HUES64 (cell line): ENCODE measurements around the gene OGN. TPM values are rescaled to one million over a fixed set of nuclear protein-coding genes. Genes with fewer than 3 reads are reported as not detected.

Experiments used
- H3K27ac ChIP-seq: 2 replicates; pipeline ENCODE4 v1.7.0; 2013; ENCODE audit warnings: low read depth, low read length, inconsistent platforms
- H3K27me3 ChIP-seq: 2 replicates; pipeline ENCODE4 v1.6.1; 2013; ENCODE audit warnings: mild to moderate bottlenecking, low read length; ENCODE audit not compliant: insufficient read depth
- H3K36me3 ChIP-seq: 2 replicates; pipeline ENCODE4 v1.6.1; 2013; ENCODE audit warnings: mild to moderate bottlenecking, low read length; ENCODE audit not compliant: insufficient read depth
- H3K4me1 ChIP-seq: 2 replicates; pipeline ENCODE4 v1.6.1; 2013; ENCODE audit warnings: mild to moderate bottlenecking, low read length, moderate library complexity; ENCODE audit not compliant: insufficient read depth
- H3K4me3 ChIP-seq: 2 replicates; pipeline ENCODE4 v1.5.1; 2013; ENCODE audit warnings: mild to moderate bottlenecking, low read length, moderate library complexity
- H3K9ac ChIP-seq: 2 replicates; pipeline ENCODE4 v1.6.1; 2013; ENCODE audit warnings: mild to moderate bottlenecking, low read depth, low read length
- H3K9me3 ChIP-seq: 2 replicates; pipeline ENCODE4 v1.6.1; 2013; ENCODE audit warnings: low read depth, low read length; ENCODE audit not compliant: insufficient read depth
- WGBS: fragments of 150-250, 120-280 bp; methylation state at CpG from one replicate; pipeline ENCODE4 v1.1.7; 2013; ENCODE audit warnings: missing lambda C conversion rate; 5-methylcytosine and 5-hydroxymethylcytosine counted together
- polyA plus RNA-seq, 2 experiments: library from polyadenylated mRNA; stranded (reverse); fragments of 50-300 nt; gene quantifications; one replicate each; pipeline ENCODE4 v1.2.3, GENCODE V29; 2013

OGN gene, protein sequence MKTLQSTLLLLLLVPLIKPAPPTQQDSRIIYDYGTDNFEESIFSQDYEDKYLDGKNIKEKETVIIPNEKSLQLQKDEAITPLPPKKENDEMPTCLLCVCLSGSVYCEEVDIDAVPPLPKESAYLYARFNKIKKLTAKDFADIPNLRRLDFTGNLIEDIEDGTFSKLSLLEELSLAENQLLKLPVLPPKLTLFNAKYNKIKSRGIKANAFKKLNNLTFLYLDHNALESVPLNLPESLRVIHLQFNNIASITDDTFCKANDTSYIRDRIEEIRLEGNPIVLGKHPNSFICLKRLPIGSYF
- polyA plus RNA-seq (2013, experiment 1 of 2), result not detected
- not detected for polyA plus RNA-seq (2013, experiment 2 of 2)

GRCh38 chr9:92404042-92404836 is at the start of gene OGN:
TSS of gene OGN (minus strand) at chr9:92404578. CDS start at chr9:92403407, 1,171 bp downstream.
- no peaks in the 10 kb centered on the region for H3K9me3 ChIP-seq
- H3K9ac ChIP-seq, result no peak within 1 kb of the TSS
- H3K27ac ChIP-seq, result no peak within 1 kb of the TSS
- H3K4me3 ChIP-seq, result no peak within 1 kb of the TSS
- H3K4me1 ChIP-seq, result no peaks in the 10 kb centered on the region
- 97% methylated on average over 4 of the region's 5 CpGs for WGBS
- H3K36me3 ChIP-seq, result no peaks in the 10 kb centered on the region
- no peaks in the 10 kb centered on the region for H3K27me3 ChIP-seq

DNA sequence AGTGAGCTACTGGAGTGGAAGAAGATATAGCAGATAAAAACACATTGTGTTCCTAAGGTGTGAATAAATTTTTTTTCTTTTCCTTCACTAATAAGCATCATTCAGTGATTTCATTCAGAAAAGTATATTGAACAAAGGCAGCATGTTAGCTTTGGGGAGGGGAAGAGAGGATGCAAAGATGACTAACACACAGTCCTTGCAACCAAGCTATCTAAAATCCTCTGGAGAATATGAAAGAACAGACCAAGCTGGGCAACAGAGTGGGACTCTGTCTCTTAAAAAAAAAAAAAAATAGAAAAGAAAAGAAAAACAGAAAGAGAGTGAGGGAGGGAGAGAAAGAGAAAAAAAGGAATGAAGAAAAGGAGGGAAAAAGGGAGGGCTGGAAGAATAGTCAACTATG is 42.2 kb upstream of the OGN start:
- Histone ChIP-seq H3K27me3 (no peaks in the 10 kb centered on the region), H3K36me3 (no peaks in the 10 kb centered on the region), H3K9ac (no peak overlapping the region), H3K9me3 (no peaks in the 10 kb centered on the region), H3K27ac (no peak overlapping the region), H3K4me1 (peaks cover 10% of the 10 kb centered on the region), H3K4me3 (no peak overlapping the region)

DNA sequence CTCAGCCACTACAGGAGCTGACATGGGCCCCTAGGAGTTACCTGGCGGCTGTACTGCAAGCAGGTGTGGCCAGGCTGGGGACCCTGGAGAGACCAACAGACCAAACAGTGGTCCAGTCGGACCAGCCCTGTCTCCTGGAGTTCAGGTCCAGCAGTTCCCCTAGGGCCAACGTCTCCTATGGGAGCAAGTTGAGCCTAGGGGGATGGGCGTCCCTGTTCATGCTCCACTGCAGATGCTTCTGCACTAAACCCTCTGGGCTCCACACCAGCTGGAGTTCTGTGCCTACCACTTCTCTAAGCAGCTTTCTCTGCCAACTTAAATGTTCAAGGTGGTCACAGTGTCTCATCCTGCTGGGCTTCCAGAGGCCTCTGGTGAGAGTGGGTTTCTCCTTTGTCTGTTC is 40.5 kb upstream of the OGN start:
- Histone ChIP-seq H3K9me3 (no peaks in the 10 kb centered on the region), H3K27ac (no peak overlapping the region), H3K4me3 (no peak overlapping the region), H3K27me3 (no peaks in the 10 kb centered on the region), H3K4me1 (peaks cover 10% of the 10 kb centered on the region), H3K9ac (no peak overlapping the region), H3K36me3 (no peaks in the 10 kb centered on the region)
- 91% methylated on average over 4 of the region's 4 CpGs for WGBS

- Histone ChIP-seq H3K27me3 (no peaks in the 10 kb centered on the region), H3K4me3 (no peak overlapping the region), H3K9ac (no peak overlapping the region), H3K9me3 (no peaks in the 10 kb centered on the region), H3K27ac (no peak overlapping the region), H3K36me3 (no peaks in the 10 kb centered on the region), H3K4me1 (no peaks in the 10 kb centered on the region)
- 92% methylated on average over 4 of the region's 6 CpGs for WGBS
These were observed 36.3 kb upstream of the OGN start for GRCh38 chr9:92440751-92441046.

- Histone ChIP-seq H3K4me1 (no peaks in the 10 kb centered on the region), H3K36me3 (no peaks in the 10 kb centered on the region), H3K27me3 (no peaks in the 10 kb centered on the region), H3K4me3 (no peak overlapping the region), H3K9me3 (no peaks in the 10 kb centered on the region), H3K27ac (no peak overlapping the region), H3K9ac (no peak overlapping the region)
- WGBS, result 97% methylated on average over 5 of the region's 5 CpGs
These were observed 35.8 kb upstream of the OGN start for GRCh38 chr9:92439921-92440750.

- no peak overlapping the region for H3K9ac ChIP-seq
- no peaks in the 10 kb centered on the region for H3K36me3 ChIP-seq
- H3K27me3 ChIP-seq, result no peaks in the 10 kb centered on the region
- H3K9me3 ChIP-seq, result no peaks in the 10 kb centered on the region
- 88% methylated on average over 4 of the region's 5 CpGs for WGBS
- H3K4me3 ChIP-seq, result no peak overlapping the region
- no peaks in the 10 kb centered on the region for H3K4me1 ChIP-seq
- H3K27ac ChIP-seq, result no peak overlapping the region
These were observed 34.6 kb upstream of the OGN start for GRCh38 chr9:92438900-92439526.

DNA sequence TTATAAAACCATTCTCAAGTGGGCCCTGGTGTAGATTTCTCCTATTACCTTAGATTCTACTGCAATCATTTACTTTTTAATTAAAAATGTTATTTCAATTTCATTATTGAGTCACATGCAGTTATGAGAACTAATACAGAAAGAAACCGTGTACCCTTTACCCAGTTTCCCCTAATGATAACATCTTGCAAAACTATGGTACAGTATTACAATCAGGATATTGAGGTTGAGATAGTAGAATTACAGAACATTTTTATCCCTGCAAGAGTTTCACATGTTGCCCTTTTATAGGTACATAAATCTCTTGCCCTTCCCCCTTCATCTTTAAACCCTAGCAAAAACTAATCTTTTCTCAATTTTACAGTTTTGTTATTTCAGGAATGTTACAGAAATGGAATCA is 30.9 kb upstream of the OGN start:
- Histone ChIP-seq H3K4me3 (no peak overlapping the region), H3K27me3 (no peaks in the 10 kb centered on the region), H3K4me1 (no peaks in the 10 kb centered on the region), H3K9ac (no peak overlapping the region), H3K36me3 (no peaks in the 10 kb centered on the region), H3K27ac (no peak overlapping the region), H3K9me3 (no peaks in the 10 kb centered on the region)
- 83% methylated on average over 1 of the region's 1 CpG for WGBS

GRCh38 chr9:92432972-92433548 is 28.7 kb upstream of the OGN start:
- Histone ChIP-seq H3K27ac (no peak overlapping the region), H3K27me3 (no peaks in the 10 kb centered on the region), H3K4me1 (no peaks in the 10 kb centered on the region), H3K36me3 (no peaks in the 10 kb centered on the region), H3K9me3 (no peaks in the 10 kb centered on the region), H3K4me3 (no peak overlapping the region), H3K9ac (no peak overlapping the region)
- 100% methylated on average over 2 of the region's 5 CpGs for WGBS

GRCh38 chr9:92432350-92432749 is 28.0 kb upstream of the OGN start:
- H3K36me3 ChIP-seq, result no peaks in the 10 kb centered on the region
- no peaks in the 10 kb centered on the region for H3K4me1 ChIP-seq
- H3K27me3 ChIP-seq, result no peaks in the 10 kb centered on the region
- H3K9me3 ChIP-seq, result no peaks in the 10 kb centered on the region
- WGBS, result 89% methylated on average over 5 of the region's 5 CpGs
- H3K27ac ChIP-seq, result no peak overlapping the region
- no peak overlapping the region for H3K4me3 ChIP-seq
- no peak overlapping the region for H3K9ac ChIP-seq

GRCh38 chr9:92429836-92430235 is 25.5 kb upstream of the OGN start:
- H3K27me3 ChIP-seq, result no peaks in the 10 kb centered on the region
- H3K9me3 ChIP-seq, result no peaks in the 10 kb centered on the region
- no peaks in the 10 kb centered on the region for H3K36me3 ChIP-seq
- no peak overlapping the region for H3K27ac ChIP-seq
- no peak overlapping the region for H3K4me3 ChIP-seq
- no peaks in the 10 kb centered on the region for H3K4me1 ChIP-seq
- WGBS, result no CpG with 5 or more reads among the region's 2 CpGs
- no peak overlapping the region for H3K9ac ChIP-seq
